OCI-LY1 (cell line): Measurements from ENCODE around the gene LDLRAD3.

Experiments
- CTCF ChIP-seq: fragments of 200-600 bp; sonication (generic), shearing (Covaris generic); IDR thresholded peaks from 2 replicates; pipeline ENCODE4 v1.5.1; 2017; ENCODE audit warnings: mild to moderate bottlenecking, antibody characterized with exemption, low read length, moderate library complexity, mixed read lengths
- EZH2 ChIP-seq: fragments of 200-600 bp; sonication (generic), shearing (Covaris generic); IDR thresholded peaks from 2 replicates; pipeline ENCODE4 v1.8.0; 2017; ENCODE audit warnings: borderline replicate concordance, mixed run types, mild to moderate bottlenecking, antibody characterized with exemption, low read length, moderate library complexity, mixed read lengths

- TF ChIP-seq EZH2 (no peak), CTCF (no peak)
Measured at GRCh38 chr11:36126678-36127077, 182.8 kb downstream of the LDLRAD3 start.
